ENCODE data around the gene PPOX. TPM values are rescaled to one million over a fixed set of nuclear protein-coding genes. Genes with fewer than 3 reads are reported as not detected.

Gene PPOX
- total RNA-seq, 2 donors from 2014 or later, result 13.4 to 14.3 TPM

GRCh38 chr1:161206411-161207140, 40.4 kb downstream of the PPOX start:
- Histone ChIP-seq H3K36me3 (peaks cover 11% of the 10 kb centered on the region), H3K27me3 (no peaks in the 10 kb centered on the region), H3K9me3 (no peaks in the 10 kb centered on the region), H3K27ac (peak overlapping the region; percentile 44), H3K4me3 (no peak overlapping the region), H3K4me1 (no peaks in the 10 kb centered on the region), H3K9ac (ENCODE audit: low read depth in 2 of 2, low read length in 2 of 2) (peak overlapping the region in 1 of 2 donors; percentile 51)
- DNase-seq, result no peak
- intact Hi-C loops (cut with DNase I), result no loop called here
- no peak for TF ChIP-seq CTCF (IDR thresholded peaks at IDR 0.05)

- Histone ChIP-seq H3K4me3 (no peak overlapping the region), H3K36me3 (peaks cover 12% of the 10 kb centered on the region)
These were observed 40.9 kb downstream of the PPOX start for GRCh38 chr1:161207173-161207572.

GRCh38 chr1:161209790-161210409, 43.7 kb downstream of the PPOX start:
- H3K4me1 ChIP-seq, result no peaks in the 10 kb centered on the region
- peak; percentile 73 for DNase-seq
- intact Hi-C loops (cut with DNase I), result loop anchor here (5.0 kb wide), 1 partner anchor 157 kb away; the partner anchor contains the start of gene CFAP126
- TF ChIP-seq CTCF (IDR thresholded peaks at IDR 0.05), result peak; percentile 93
- no peaks in the 10 kb centered on the region for H3K9me3 ChIP-seq
- peaks cover 32% of the 10 kb centered on the region for H3K36me3 ChIP-seq
- no peak overlapping the region for H3K4me3 ChIP-seq
- no peak overlapping the region for H3K27ac ChIP-seq
- H3K27me3 ChIP-seq, result no peaks in the 10 kb centered on the region
- no peak overlapping the region for H3K9ac ChIP-seq (ENCODE audit: low read depth in 2 of 2, low read length in 2 of 2)

More at GRCh38 chr1:161207173-161207572, 40.9 kb downstream of the PPOX start:
- DNase-seq, result no peak
- Histone ChIP-seq H3K27ac (peak overlapping the region; percentile 44), H3K9me3 (no peaks in the 10 kb centered on the region), H3K4me1 (no peaks in the 10 kb centered on the region), H3K27me3 (no peaks in the 10 kb centered on the region), H3K9ac (ENCODE audit: low read depth in 2 of 2, low read length in 2 of 2) (peak overlapping the region in 1 of 2 donors; percentile 51)
- intact Hi-C loops (cut with DNase I), result no loop called here
- TF ChIP-seq CTCF (IDR thresholded peaks at IDR 0.05), result no peak

- Histone ChIP-seq H3K9ac (ENCODE audit: low read depth in 2 of 2, low read length in 2 of 2) (no peak overlapping the region), H3K27me3 (no peaks in the 10 kb centered on the region), H3K27ac (no peak overlapping the region), H3K36me3 (peaks cover 25% of the 10 kb centered on the region), H3K9me3 (no peaks in the 10 kb centered on the region), H3K4me1 (no peaks in the 10 kb centered on the region), H3K4me3 (no peak overlapping the region)
- intact Hi-C loops (cut with DNase I), result loop anchor here (5.0 kb wide), 1 partner anchor 153 kb away; the partner anchor contains the start of gene CFAP126
- DNase-seq, result no peak
- no peak for TF ChIP-seq CTCF (IDR thresholded peaks at IDR 0.05)
These were observed 48.1 kb downstream of the PPOX start for GRCh38 chr1:161214369-161214768.

- intact Hi-C loops (cut with DNase I), result no loop called here
These were observed 48.9 kb downstream of the PPOX start, which contains the start of gene FCER1G for GRCh38 chr1:161215076-161215475. FCER1G (plus strand) TSS chr1:161215295; CDS start chr1:161215322, 27 bp downstream.

More at GRCh38 chr1:161215076-161215475, 48.9 kb downstream of the PPOX start, which contains the start of gene FCER1G:
- Histone ChIP-seq H3K4me3 (peak within 1 kb of the TSS; percentile 9), H3K27ac (peak within 1 kb of the TSS; percentile 40), H3K36me3 (peaks cover 21% of the 10 kb centered on the region), H3K27me3 (no peaks in the 10 kb centered on the region), H3K4me1 (no peaks in the 10 kb centered on the region), H3K9me3 (no peaks in the 10 kb centered on the region), H3K9ac (ENCODE audit: low read depth in 2 of 2, low read length in 2 of 2) (peak within 1 kb of the TSS in 1 of 2 donors; percentile 33)
- TF ChIP-seq CTCF (IDR thresholded peaks at IDR 0.05), result no peak
- peak; percentile 37 for DNase-seq
